ENCODE measurements around the gene LCE1A. TPM values are rescaled to one million over a fixed set of nuclear protein-coding genes. Genes with fewer than 3 reads are reported as not detected.

LCE1A gene
- total and polyA plus RNA-seq, 2 of the 8 experiments (the other 6 are each of a cell fraction or from before 2014, with no cell fraction given) = not detected

DNA sequence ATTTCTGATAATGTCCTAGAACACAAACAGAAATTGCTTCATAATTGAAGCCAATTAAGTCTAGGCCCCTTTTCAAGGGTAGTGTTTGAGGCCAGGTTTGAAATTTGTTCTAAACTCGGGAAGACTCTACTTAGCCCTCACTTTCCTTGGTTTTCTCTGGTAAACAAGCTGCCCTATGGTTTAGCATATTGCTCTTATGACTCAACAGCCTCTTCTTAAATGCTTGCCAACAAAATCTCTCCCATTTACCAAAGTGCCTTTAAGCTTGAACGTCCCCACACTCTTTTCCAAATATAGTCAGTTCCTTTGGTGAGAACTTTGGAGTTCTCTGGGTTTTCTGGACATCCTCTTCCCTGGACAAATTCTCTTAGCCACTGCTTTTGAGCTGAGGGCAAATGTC lies 9.6 kb downstream of the LCE1A start:
- Histone ChIP-seq H3K56ac (replicated peaks; ENCODE audit: insufficient read length, low read depth, low read length) (no peak overlapping the region), H3K18ac (ENCODE audit: extremely low read depth, low read length) (no peak overlapping the region), H2BK120ac (replicated peaks; ENCODE audit: low read depth, low read length) (no peak overlapping the region), H3K4ac (replicated peaks; ENCODE audit: insufficient read length, low read depth, low read length) (no peak overlapping the region), H3K79me2 (ENCODE audit: control insufficient read depth in 1 of 2, insufficient read depth in 2 of 2, low read length in 2 of 2) (no peaks in the 10 kb centered on the region), H4K8ac (ENCODE audit: extremely low read depth, insufficient read depth, low read length) (no peak overlapping the region), H3K9me3 (ENCODE audit: insufficient read depth in 2 of 2, low read depth in 1 of 2, low read length in 1 of 2) (peaks cover 37 to 42% of the 10 kb centered on the region in 2 experiments), H2AFZ (ENCODE audit: low read length) (no peak overlapping the region), H3K27ac (ENCODE audit: low read depth, low read length) (no peak overlapping the region), H3K23ac (ENCODE audit: insufficient read length) (no peak overlapping the region), H2BK5ac (ENCODE audit: low read depth, low read length) (no peak overlapping the region), H3K23me2 (ENCODE audit: low read depth, low read length) (no peaks in the 10 kb centered on the region), H4K5ac (ENCODE audit: insufficient read length, low read depth, low read length) (no peak overlapping the region), H3K4me2 (ENCODE audit: insufficient read depth in 1 of 2, low read depth in 2 of 2, low read length in 2 of 2) (no peak overlapping the region), H3K4me1 (replicated peaks in 1 of 4; ENCODE audit: control insufficient read depth in 3 of 4, insufficient read depth in 4 of 4, low read length in 3 of 4) (no peaks in the 10 kb centered on the region), H3K4me3 (ENCODE audit: extremely low read depth in 1 of 4, insufficient read depth in 2 of 4, low read depth in 3 of 4, low read length in 4 of 4) (no peak overlapping the region), H2BK15ac (ENCODE audit: low read length) (no peak overlapping the region), H3K36me3 (ENCODE audit: control insufficient read depth in 2 of 4, insufficient read depth in 4 of 4, low read length in 3 of 4) (no peaks in the 10 kb centered on the region), H3K27me3 (replicated peaks in 1 of 4; ENCODE audit: control insufficient read depth in 3 of 4, extremely low read depth in 1 of 4, insufficient read depth in 3 of 4, low read length in 3 of 4) (no peaks in the 10 kb centered on the region), H3K9ac (replicated peaks in 1 of 4; ENCODE audit: extremely low read depth in 1 of 4, low read depth in 3 of 4, low read length in 3 of 4) (no peak overlapping the region), H2AK5ac (ENCODE audit: low read depth, low read length) (no peak overlapping the region), H3K79me1 (ENCODE audit: low read depth, low read length) (no peaks in the 10 kb centered on the region), H4K91ac (replicated peaks; ENCODE audit: insufficient read length, low read length) (no peak overlapping the region), H4K20me1 (replicated peaks in 1 of 2; ENCODE audit: control insufficient read depth in 1 of 2, insufficient read depth in 2 of 2, low read length in 2 of 2) (no peaks in the 10 kb centered on the region), H2BK12ac (ENCODE audit: low read depth, low read length) (no peak overlapping the region), H2BK20ac (ENCODE audit: low read length) (no peak overlapping the region), H3K14ac (ENCODE audit: insufficient read length) (no peak overlapping the region)
- no peak for DNase-seq (ENCODE audit: low read depth in 1 of 2, low spot score in 2 of 2)
- 39% methylated on average over 2 of the region's 2 CpGs; no CpG with 5 or more reads in 1 of the 2 experiments for WGBS, 2 experiments (ENCODE audit: extremely low coverage in 1 of 2, insufficient coverage in 1 of 2, insufficient read length in 1 of 2, insufficient replicate concordance in 2 of 2, low coverage in 1 of 2, low lambda C conversion rate in 2 of 2, missing lambda C conversion rate in 1 of 2)
- no peak for FAIRE-seq
- POLR2A ChIA-PET (ENCODE audit: partially characterized antibody) = no interaction called here
- TF ChIP-seq ASH2L (IDR thresholded peaks at IDR 0.05; ENCODE audit: low read length) (no peak), SIN3A (conservative IDR thresholded peaks at IDR 0.05 in 1 of 2, IDR thresholded peaks at IDR 0.05 in 1 of 2; ENCODE audit: low read depth in 1 of 2, low read length in 2 of 2) (no peak), JUND (IDR thresholded peaks at IDR 0.05; ENCODE audit: low read length) (no peak)
- CTCF ChIA-PET (ENCODE audit: partially characterized antibody) = no interaction called here
